Dermis microvascular lymphatic vessel endothelial cell (primary cell): ENCODE measurements around the gene ANXA6. TPM values are rescaled to one million over a fixed set of nuclear protein-coding genes. Genes with fewer than 3 reads are reported as not detected.

Experiments used
- DNase-seq, 2 donors: peaks; one replicate each; pipeline versions ENCODE4 v3.0.0 to v3.0.0-alpha.2; 2010; ENCODE audit warnings: low read depth in 2 of 2
- total RNA-seq: library from RNA; depleted of rRNA; stranded (reverse); fragments of >200 nt; gene quantifications from 2 replicates; pipeline ENCODE4 v1.2.1, GENCODE V29; 2014

The ANXA6 gene
- total RNA-seq, 1 donor from 2014 or later = 68.2 TPM

- DNase-seq = no peak
Observed at GRCh38 chr5:151154931-151155774, 2.4 kb downstream of the ANXA6 start.

GRCh38 chr5:151153766-151154272 is 3.8 kb downstream of the ANXA6 start:
- DNase-seq = no peak

- DNase-seq = no peak
Observed at GRCh38 chr5:151153300-151153699, 4.3 kb downstream of the ANXA6 start.

- DNase-seq = no peak
Observed at GRCh38 chr5:151151793-151152192, 5.8 kb downstream of the ANXA6 start.

- DNase-seq = no peak
Observed at GRCh38 chr5:151151263-151151660, 6.3 kb downstream of the ANXA6 start.

GRCh38 chr5:151150471-151151262 is 6.9 kb downstream of the ANXA6 start:
- DNase-seq = peak in 1 of 2 donors; percentile 23

- DNase-seq = no peak
Observed at GRCh38 chr5:151148583-151148982, 9.0 kb downstream of the ANXA6 start.

GRCh38 chr5:151147033-151147432 is 10.5 kb downstream of the ANXA6 start:
- no peak for DNase-seq

GRCh38 chr5:151146061-151146460 is 11.5 kb downstream of the ANXA6 start:
- DNase-seq = peak in 1 of 2 donors; percentile 18

GRCh38 chr5:151144922-151145321 is 12.7 kb downstream of the ANXA6 start:
- no peak for DNase-seq

GRCh38 chr5:151144275-151144674 is 13.3 kb downstream of the ANXA6 start:
- DNase-seq = no peak

- DNase-seq = no peak
Observed at GRCh38 chr5:151143645-151144044, 13.9 kb downstream of the ANXA6 start.

GRCh38 chr5:151142933-151143332 is 14.6 kb downstream of the ANXA6 start:
- no peak for DNase-seq

- DNase-seq = no peak
Observed at GRCh38 chr5:151141535-151141934, 16.0 kb downstream of the ANXA6 start.

- DNase-seq = no peak
Observed at GRCh38 chr5:151140686-151141459, 16.7 kb downstream of the ANXA6 start.

- DNase-seq = no peak
Observed at GRCh38 chr5:151139646-151140045, 17.9 kb downstream of the ANXA6 start.

GRCh38 chr5:151139015-151139414 is 18.6 kb downstream of the ANXA6 start:
- DNase-seq = no peak

- no peak for DNase-seq
Observed at GRCh38 chr5:151138114-151138513, 19.5 kb downstream of the ANXA6 start.

GRCh38 chr5:151137067-151137825 is 20.3 kb downstream of the ANXA6 start:
- DNase-seq = no peak

GRCh38 chr5:151134228-151134627 is 23.4 kb downstream of the ANXA6 start:
- no peak for DNase-seq

GRCh38 chr5:151132963-151133362 is 24.6 kb downstream of the ANXA6 start:
- DNase-seq = no peak
